Measurements from ENCODE around the gene ARAP2. TPM values are rescaled to one million over a fixed set of nuclear protein-coding genes. Genes with fewer than 3 reads are reported as not detected.

ARAP2 gene
- total RNA-seq, 2 experiments from 2014 or later = 52.9 to 76.1 TPM

DNA sequence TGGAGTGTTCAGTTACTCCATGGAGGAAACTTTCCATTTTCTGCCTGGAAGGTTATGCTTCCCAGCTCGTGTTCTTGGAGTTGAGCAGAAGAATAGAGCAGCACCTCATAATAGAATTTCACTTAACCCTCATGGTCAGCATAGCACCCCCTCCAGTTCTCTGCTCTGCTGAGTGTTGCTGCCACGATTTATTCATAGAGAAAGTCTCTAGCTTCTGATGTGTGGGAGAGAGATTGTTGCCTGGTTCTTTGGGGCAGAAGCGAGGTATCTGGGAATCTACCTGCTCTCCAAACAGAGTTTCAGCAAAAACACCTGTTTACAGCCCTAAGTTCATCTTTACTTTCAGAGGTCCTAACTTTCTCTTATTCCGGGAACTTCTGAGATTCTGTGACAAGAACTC is 33.2 kb upstream of the ARAP2 start:
- CTCF ChIA-PET = interaction anchor here (1.7 kb wide), 2 partner anchors 10 to 33 kb away, joined by 6 to 7 read pairs; partner anchors contain the start of gene ARAP2
- DNase-seq = no peak
- H3K4me1 Mint-ChIP-seq = peaks cover 52% of the 10 kb centered on the region
- no peak for ATAC-seq
- H3K9me3 Mint-ChIP-seq (ENCODE audit: low read depth) = no peaks in the 10 kb centered on the region
- H3K36me3 Mint-ChIP-seq = peaks cover 11% of the 10 kb centered on the region
- no peaks in the 10 kb centered on the region for H3K27me3 Mint-ChIP-seq
- H3K4me3 Mint-ChIP-seq = no peak overlapping the region
- H3K27ac Mint-ChIP-seq = peak overlapping the region; percentile 38

DNA sequence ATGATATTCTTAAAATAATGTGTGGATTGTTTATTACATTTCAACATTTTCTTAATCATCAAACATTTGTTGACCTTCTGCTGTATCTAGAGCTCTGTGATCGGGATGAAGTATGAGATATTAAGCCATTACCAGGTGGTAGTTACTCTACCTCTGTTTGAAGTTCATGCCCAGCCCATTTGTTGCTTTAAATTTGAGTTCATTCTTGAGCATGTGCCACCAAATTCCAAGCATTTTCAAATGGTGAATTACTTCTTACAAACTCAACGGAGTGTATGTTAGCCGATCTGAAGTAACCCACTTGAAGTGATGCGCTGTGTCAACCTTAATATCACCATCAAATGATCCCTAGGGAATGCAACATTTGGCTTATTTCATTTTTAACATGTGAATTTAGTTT is 29.8 kb upstream of the ARAP2 start:
- Mint-ChIP-seq H3K27me3 (no peaks in the 10 kb centered on the region), H3K4me1 (peaks cover 28% of the 10 kb centered on the region), H3K9me3 (ENCODE audit: low read depth) (no peaks in the 10 kb centered on the region), H3K4me3 (no peak overlapping the region), H3K36me3 (peaks cover 5% of the 10 kb centered on the region), H3K27ac (no peak overlapping the region)
- no peak for ATAC-seq
- no peak for DNase-seq
- CTCF ChIA-PET = no interaction called here

DNA sequence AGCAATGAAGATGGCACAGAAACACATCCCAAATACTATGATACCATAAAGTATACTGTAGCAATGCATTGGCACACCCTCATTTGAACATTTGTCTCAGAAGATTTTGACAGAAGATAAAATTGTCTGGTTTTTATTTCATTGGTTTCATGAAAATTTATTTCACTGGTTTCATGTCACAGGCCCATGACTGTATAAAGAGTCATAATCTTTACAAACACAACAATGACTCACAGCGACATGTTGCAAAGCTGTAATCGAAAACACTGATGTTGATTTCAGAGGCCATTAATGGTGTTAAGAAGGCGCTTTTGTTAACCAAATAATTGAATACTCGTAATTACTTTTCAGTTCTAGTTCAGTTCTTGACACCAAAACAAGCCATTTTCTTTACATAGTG is 29.0 kb upstream of the ARAP2 start:
- H3K27ac Mint-ChIP-seq = no peak overlapping the region
- H3K9me3 Mint-ChIP-seq (ENCODE audit: low read depth) = no peaks in the 10 kb centered on the region
- CTCF ChIA-PET = no interaction called here
- DNase-seq (no peak), ATAC-seq (no peak)
- no peak overlapping the region for H3K4me3 Mint-ChIP-seq
- H3K27me3 Mint-ChIP-seq = no peaks in the 10 kb centered on the region
- H3K4me1 Mint-ChIP-seq = peaks cover 28% of the 10 kb centered on the region
- peaks cover 5% of the 10 kb centered on the region for H3K36me3 Mint-ChIP-seq

DNA sequence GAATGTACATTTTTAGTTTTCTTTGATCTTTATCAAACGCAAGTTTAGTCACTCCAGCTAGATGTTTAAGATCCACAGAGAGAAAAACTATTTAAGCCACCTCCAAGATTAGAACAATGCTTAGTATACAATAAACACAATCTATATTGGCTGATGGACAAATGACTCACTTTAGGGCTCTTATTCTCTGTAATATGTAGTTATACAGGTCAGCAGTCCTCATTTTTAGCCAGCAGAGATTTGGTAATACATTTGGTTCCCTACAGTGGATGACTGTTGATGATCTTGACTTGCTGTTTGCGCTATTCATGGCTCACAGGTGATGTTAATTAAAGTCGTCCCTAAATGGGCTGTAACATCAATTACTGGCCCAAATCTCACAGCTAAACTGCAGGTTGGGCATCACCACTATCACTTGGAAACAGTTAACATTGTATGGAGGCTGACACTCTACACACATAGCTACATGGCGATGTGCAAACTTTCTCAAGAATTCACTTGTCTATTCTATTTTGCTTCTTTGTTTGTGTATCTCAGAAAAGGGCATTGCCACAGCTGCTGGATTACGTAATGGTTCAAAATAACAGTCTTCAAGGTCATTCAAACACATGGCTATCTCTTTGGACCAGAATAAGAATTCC is 25.3 kb upstream of the ARAP2 start:
- CTCF ChIA-PET = interaction anchor here (0.7 to 3.6 kb wide), 5 partner anchors 8 to 17 kb away, joined by 3 to 15 read pairs (median 3); no protein-coding TSS in a partner anchor
- H3K27ac Mint-ChIP-seq = peak overlapping the region; percentile 81
- no peak for DNase-seq
- ATAC-seq = peak; percentile 6
- peaks cover 41% of the 10 kb centered on the region for H3K4me1 Mint-ChIP-seq
- H3K27me3 Mint-ChIP-seq = no peaks in the 10 kb centered on the region
- H3K36me3 Mint-ChIP-seq = peaks cover 11% of the 10 kb centered on the region
- no peaks in the 10 kb centered on the region for H3K9me3 Mint-ChIP-seq (ENCODE audit: low read depth)
- H3K4me3 Mint-ChIP-seq = no peak overlapping the region

DNA sequence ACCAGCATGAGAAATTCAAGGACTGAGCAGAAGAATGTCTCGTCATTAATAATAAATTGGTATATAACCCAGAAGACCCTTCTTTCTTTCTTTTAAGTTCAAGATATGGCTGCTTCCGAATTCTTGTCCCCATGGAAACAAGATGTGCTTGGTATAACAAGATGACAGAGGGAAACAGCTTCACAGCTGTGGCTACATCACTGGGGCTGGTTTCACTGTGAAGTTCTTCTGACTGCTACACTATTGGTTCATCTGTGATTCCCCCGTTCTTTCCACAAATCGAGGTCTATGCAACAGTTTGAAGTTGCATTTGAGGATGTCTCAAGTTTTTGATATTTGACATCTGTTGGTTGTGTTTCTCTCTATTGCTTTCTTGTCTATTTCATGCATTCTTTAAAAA is 24.8 kb upstream of the ARAP2 start:
- H3K4me3 Mint-ChIP-seq = no peak overlapping the region
- CTCF ChIA-PET = interaction anchor here (1.1 to 3.6 kb wide), 6 partner anchors 8 to 56 kb away, joined by 3 to 18 read pairs (median 4); partner anchors contain the start of gene ARAP2
- no peaks in the 10 kb centered on the region for H3K27me3 Mint-ChIP-seq
- DNase-seq = peak; percentile 82
- H3K36me3 Mint-ChIP-seq = peaks cover 8% of the 10 kb centered on the region
- H3K4me1 Mint-ChIP-seq = peaks cover 46% of the 10 kb centered on the region
- H3K9me3 Mint-ChIP-seq (ENCODE audit: low read depth) = no peaks in the 10 kb centered on the region
- ATAC-seq = peak; percentile 97
- H3K27ac Mint-ChIP-seq = peak overlapping the region; percentile 81

DNA sequence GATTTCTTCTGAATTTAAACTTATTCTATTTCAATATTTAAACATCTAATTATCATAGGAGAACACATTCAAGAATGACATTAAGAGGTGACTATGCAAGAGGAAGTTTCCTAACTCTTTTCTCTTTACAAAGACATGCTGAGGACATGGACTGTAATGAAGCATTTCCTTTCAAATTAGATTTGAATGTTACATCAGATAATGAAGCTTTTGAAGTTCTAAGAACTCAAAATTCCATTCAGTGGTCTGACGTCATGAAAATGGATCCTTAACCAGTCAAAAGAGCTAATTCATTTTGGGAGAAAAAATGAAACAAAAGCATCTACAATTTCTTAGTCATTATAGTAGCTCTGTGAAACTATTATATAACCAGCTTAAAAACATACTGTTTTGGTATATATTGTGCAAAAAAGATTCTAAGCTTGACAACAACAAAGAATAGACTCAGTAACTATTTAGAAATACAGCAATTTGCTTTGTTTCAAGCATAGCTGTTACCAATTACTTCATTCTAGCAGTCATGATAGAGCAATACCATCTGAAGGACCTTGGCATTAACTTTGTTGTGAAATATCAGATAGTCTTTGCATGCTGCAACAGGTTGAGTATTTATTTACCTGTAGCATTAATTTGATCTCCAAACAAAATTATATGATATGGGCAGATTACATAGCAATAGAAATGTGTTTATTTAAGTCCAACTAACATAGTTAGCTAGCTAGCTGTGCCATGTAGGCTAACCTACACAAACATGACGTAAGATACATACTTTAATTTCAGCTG is 23.4 kb upstream of the ARAP2 start:
- DNase-seq (no peak), ATAC-seq (peak; percentile 16)
- peaks cover 8% of the 10 kb centered on the region for H3K36me3 Mint-ChIP-seq
- CTCF ChIA-PET = interaction anchor here (0.7 to 3.6 kb wide), 7 partner anchors 9 to 132 kb away, joined by 3 to 18 read pairs (median 3); partner anchors contain the start of gene ARAP2
- H3K4me3 Mint-ChIP-seq = no peak overlapping the region
- H3K27me3 Mint-ChIP-seq = no peaks in the 10 kb centered on the region
- H3K9me3 Mint-ChIP-seq (ENCODE audit: low read depth) = no peaks in the 10 kb centered on the region
- peak overlapping the region; percentile 81 for H3K27ac Mint-ChIP-seq
- H3K4me1 Mint-ChIP-seq = peaks cover 48% of the 10 kb centered on the region

DNA sequence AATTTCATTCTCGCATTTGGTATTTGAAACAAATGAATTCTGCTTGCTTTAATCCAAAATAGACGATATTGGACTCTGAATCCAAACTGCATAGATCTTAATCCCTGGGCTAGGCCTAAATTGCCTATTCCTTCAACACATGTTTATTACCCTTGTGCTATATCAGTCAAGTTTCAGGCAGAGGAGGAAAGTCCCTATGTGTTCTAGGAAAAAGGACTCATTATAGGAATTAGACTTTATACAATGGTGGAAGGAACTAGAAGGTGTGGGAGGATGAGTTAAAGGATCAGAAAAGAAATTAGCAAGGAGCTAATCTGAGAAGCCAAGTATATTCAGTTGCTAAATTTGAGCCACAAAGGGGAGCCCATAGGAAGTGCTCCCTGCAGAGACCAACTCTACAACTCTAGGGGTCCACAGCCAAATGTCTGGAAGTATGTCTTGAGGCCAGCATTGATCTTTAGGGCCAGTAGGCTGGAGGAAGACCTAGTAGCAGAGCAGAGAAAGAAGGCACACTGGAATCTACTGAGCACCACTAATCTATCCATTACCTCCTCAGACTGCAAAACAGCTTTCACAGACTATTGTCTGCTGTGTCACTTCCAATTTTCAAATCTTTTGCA is 20.0 kb upstream of the ARAP2 start:
- H3K9me3 Mint-ChIP-seq (ENCODE audit: low read depth) = no peaks in the 10 kb centered on the region
- ATAC-seq (no peak), DNase-seq (no peak)
- no peak overlapping the region for H3K27ac Mint-ChIP-seq
- peaks cover 41% of the 10 kb centered on the region for H3K4me1 Mint-ChIP-seq
- CTCF ChIA-PET = interaction anchor here (0.7 to 1.3 kb wide), 2 partner anchors 17 to 76 kb away, joined by 3 to 5 read pairs; partner anchors contain the start of gene DTHD1
- H3K36me3 Mint-ChIP-seq = peaks cover 8% of the 10 kb centered on the region
- no peak overlapping the region for H3K4me3 Mint-ChIP-seq
- no peaks in the 10 kb centered on the region for H3K27me3 Mint-ChIP-seq

DNA sequence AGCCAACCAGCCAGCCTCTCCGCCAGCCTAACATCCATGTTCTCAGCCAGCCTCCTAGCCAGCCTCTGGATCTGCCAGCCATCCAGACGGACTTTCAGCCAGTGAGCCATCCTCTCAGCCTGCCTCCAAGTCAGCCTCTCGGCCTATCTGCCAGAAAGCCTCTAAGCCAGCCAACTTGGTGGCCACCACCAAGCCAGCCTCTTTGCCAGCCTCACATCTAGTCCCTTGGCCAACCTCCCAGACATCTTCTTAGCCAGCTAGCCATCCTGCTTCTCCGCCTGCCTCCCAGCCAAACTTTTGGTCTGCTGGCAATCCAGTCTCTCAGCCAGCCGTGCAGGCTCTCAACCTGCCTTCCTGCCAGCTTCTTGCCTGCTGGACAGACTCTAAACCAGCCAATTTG is 16.4 kb upstream of the ARAP2 start:
- CTCF ChIA-PET = interaction anchor here (1.1 to 3.6 kb wide), 2 partner anchors 7 to 9 kb away, joined by 4 to 15 read pairs; no protein-coding TSS in a partner anchor
- peaks cover 24% of the 10 kb centered on the region for H3K4me1 Mint-ChIP-seq
- H3K9me3 Mint-ChIP-seq (ENCODE audit: low read depth) = no peaks in the 10 kb centered on the region
- H3K27me3 Mint-ChIP-seq = no peaks in the 10 kb centered on the region
- DNase-seq (no peak), ATAC-seq (no peak)
- no peak overlapping the region for H3K4me3 Mint-ChIP-seq
- peaks cover 6% of the 10 kb centered on the region for H3K36me3 Mint-ChIP-seq
- no peak overlapping the region for H3K27ac Mint-ChIP-seq

DNA sequence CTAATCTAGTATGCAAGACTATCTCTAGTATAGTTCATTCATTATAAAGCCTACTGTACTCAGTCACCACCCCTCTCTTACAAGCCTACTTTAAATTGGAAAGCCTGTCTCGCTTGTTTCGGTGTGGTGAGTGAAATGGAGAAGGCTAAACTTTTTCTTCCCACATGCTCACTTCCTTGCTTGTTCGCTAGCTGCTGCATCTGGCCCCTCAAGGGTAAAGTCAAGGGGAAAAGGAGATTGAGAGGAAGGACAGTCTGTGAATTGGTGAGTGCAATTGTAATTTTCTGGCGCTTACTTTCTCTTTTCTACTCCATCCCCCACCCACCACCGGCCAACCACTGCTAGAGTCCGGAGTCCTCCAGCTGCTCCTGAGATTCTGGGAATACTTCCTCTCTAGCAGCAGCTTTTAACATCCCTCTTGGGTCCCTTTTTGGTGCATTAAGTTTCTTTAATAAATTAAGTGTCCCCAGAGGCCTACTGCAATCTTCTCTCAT is 12.1 kb upstream of the ARAP2 start:
- H3K27me3 Mint-ChIP-seq = no peaks in the 10 kb centered on the region
- CTCF ChIA-PET = interaction anchor here (0.8 to 2.6 kb wide), 5 partner anchors 12 to 143 kb away, joined by 3 to 12 read pairs (median 6); no protein-coding TSS in a partner anchor
- no peaks in the 10 kb centered on the region for H3K9me3 Mint-ChIP-seq (ENCODE audit: low read depth)
- ATAC-seq (peak; percentile 46), DNase-seq (peak; percentile 54)
- peak overlapping the region; percentile 65 for H3K4me3 Mint-ChIP-seq
- peaks cover 8% of the 10 kb centered on the region for H3K36me3 Mint-ChIP-seq
- H3K4me1 Mint-ChIP-seq = peaks cover 47% of the 10 kb centered on the region
- peak overlapping the region; percentile 94 for H3K27ac Mint-ChIP-seq

DNA sequence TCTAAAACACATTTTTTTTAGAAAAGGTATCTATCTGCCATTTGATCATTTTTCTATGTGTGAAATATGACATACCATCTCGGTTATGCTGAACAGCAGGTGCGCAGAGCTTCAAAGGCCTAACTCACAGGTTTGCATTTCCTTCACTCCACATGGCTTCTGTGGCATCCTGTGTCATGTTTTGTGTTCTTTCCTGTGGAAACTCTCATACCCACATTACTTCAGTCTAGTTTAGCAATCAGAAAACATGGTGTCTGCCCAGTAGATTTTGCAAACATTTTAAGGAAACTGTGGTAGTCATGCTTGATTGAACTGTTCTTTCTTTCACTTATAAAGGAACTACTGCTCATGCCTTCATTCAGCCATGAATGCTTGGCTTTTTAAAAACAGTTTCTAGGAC is 11.3 kb upstream of the ARAP2 start:
- peak overlapping the region; percentile 94 for H3K27ac Mint-ChIP-seq
- peak; percentile 84 for ATAC-seq

DNA sequence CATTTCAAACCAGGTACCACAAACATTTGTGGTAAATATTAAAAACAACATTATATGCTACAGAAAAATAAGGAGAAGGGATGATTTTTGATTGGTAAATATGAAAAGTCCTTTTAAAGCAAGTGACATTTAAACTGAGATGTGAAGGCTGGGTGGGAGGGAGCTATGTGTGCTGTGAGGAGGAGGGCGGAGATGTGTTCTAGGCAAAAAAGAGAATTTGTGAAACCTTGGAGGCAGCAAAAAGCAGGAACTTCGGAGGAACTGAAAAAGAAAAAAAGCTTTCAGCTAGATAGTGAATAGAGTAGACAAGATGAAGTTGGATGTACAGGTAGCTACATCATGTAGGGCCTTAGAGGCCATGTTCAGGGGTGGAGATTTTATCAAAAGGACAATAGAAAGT is 10.1 kb upstream of the ARAP2 start:
- CTCF ChIA-PET = interaction anchor here (0.7 to 5.2 kb wide), 7 partner anchors 10 to 145 kb away, joined by 3 to 38 read pairs (median 7); partner anchors contain the start of gene ARAP2
- no peak for DNase-seq
- Mint-ChIP-seq H3K27me3 (no peaks in the 10 kb centered on the region), H3K4me1 (peaks cover 60% of the 10 kb centered on the region), H3K9me3 (ENCODE audit: low read depth) (no peaks in the 10 kb centered on the region), H3K27ac (no peak overlapping the region), H3K4me3 (no peak overlapping the region), H3K36me3 (peaks cover 8% of the 10 kb centered on the region)
- ATAC-seq = no peak

More for the DNA sequence above, 11.3 kb upstream of the ARAP2 start:
- Mint-ChIP-seq H3K9me3 (ENCODE audit: low read depth) (no peaks in the 10 kb centered on the region), H3K4me3 (peak overlapping the region; percentile 53), H3K36me3 (peaks cover 8% of the 10 kb centered on the region), H3K4me1 (peaks cover 52% of the 10 kb centered on the region), H3K27me3 (no peaks in the 10 kb centered on the region)
- CTCF ChIA-PET = interaction anchor here (2.5 to 5.2 kb wide), 3 partner anchors 12 to 144 kb away, joined by 10 to 38 read pairs (median 12); partner anchors contain the start of gene ARAP2
- DNase-seq = peak; percentile 81

DNA sequence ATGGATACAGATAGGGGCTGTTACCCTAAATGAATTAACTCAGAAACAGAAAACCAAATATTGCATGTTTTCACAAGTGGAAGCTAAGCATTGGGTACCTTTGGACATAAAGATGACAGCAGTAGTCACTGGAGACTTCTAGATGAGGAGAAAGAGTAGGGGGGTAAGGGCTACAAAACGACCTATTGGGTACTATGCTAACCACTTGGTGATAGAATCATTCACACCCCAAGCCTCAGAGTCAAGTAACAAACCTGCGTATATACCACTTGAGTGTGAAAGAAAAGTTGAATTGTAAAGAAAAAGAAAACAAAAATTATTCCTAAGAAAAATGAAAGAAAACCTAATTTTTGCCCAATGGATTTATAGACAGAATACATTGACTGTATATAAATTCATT is 7.7 kb upstream of the ARAP2 start:
- H3K27me3 Mint-ChIP-seq = no peaks in the 10 kb centered on the region
- CTCF ChIA-PET = interaction anchor here (0.6 to 5.2 kb wide), 6 partner anchors 8 to 1137 kb away, joined by 3 to 38 read pairs (median 4); partner anchors contain the start of gene ARAP2
- no peak overlapping the region for H3K4me3 Mint-ChIP-seq

DNA sequence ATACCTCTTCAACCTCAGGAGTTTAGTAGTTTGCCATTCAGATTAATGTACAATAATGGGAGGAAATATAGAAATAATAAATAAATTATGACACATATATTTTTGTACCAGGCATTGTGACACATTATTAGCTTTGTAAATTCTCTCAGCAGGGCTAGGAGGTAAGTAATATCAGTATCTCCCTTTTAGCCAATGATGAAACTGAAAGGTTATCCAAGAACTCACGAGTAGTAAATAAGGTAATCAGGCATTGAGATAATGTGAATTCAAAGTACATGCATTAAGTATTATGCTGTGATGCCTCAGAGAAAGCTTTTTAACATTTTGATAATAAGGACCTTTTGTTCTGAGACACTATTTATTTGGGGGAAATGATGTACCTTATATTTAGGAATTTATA is 5.3 kb upstream of the ARAP2 start:
- no peaks in the 10 kb centered on the region for H3K27me3 Mint-ChIP-seq
- H3K4me3 Mint-ChIP-seq = no peak overlapping the region
- CTCF ChIA-PET = interaction anchor here (1.1 kb wide), 1 partner anchor 23 kb away, joined by 3 read pairs; no protein-coding TSS in a partner anchor
- no peak for DNase-seq
- H3K27ac Mint-ChIP-seq = no peak overlapping the region
- ATAC-seq = no peak
- no peaks in the 10 kb centered on the region for H3K9me3 Mint-ChIP-seq (ENCODE audit: low read depth)
- H3K36me3 Mint-ChIP-seq = peaks cover 7% of the 10 kb centered on the region
- H3K4me1 Mint-ChIP-seq = peaks cover 57% of the 10 kb centered on the region

More for the DNA sequence above, 7.7 kb upstream of the ARAP2 start:
- H3K36me3 Mint-ChIP-seq = peaks cover 10% of the 10 kb centered on the region
- ATAC-seq (no peak), DNase-seq (no peak)
- H3K9me3 Mint-ChIP-seq (ENCODE audit: low read depth) = no peaks in the 10 kb centered on the region
- H3K4me1 Mint-ChIP-seq = peaks cover 66% of the 10 kb centered on the region
- H3K27ac Mint-ChIP-seq = peak overlapping the region; percentile 26

All from activated CD8-positive, alpha-beta memory T cell treated with anti-CD3 and anti-CD28 coated beads, Interleukin-2, amount 10 ng/mL, durations not matched to agents 7 days and 5 days (primary cell).